ENCODE measurements around the gene DYNC1I1.

DYNC1I1 gene

DNA sequence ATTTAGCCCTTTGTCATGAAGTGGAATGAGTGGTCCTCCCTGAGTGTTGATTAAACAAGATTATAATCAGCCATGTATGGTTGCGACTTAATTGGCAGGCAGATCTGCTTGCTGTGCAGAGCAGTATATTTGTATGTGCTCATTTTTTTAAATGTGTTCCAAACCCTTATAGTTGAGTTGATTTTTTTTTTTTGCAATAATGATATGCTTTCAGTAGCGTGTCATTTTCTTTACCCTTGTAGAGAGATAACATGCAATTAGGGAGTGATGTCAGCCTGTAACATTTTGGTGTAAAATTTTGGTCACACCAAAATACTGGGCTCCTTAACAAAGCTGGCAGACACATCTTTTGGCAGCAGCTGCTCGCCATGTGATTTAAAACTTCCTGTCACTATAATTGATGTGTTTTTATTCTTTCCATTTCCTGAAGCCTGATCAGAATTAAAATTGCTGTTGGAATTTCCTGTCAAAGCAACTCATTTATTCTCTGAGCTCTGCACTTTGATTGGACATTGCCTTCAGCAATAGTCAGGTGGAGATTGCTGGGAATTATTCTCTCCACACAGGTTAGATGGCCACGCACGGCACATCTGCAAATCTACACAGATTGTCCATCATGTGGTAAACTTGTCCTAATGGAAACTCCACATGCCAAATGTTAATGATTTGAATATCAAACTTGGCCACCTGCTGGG, 125.3 kb downstream of the DYNC1I1 start:
- Histone ChIP-seq H3K4me3 (ENCODE audit: low read depth in 1 of 5, low read length in 5 of 5) (no peak overlapping the region), H3K27me3 (ENCODE audit: control insufficient read depth in 5 of 5, insufficient read depth in 4 of 5, low read length in 5 of 5) (no peaks in the 10 kb centered on the region), H3K9me3 (ENCODE audit: control insufficient read depth in 5 of 5, low read length in 5 of 5) (no peaks in the 10 kb centered on the region)

DNA sequence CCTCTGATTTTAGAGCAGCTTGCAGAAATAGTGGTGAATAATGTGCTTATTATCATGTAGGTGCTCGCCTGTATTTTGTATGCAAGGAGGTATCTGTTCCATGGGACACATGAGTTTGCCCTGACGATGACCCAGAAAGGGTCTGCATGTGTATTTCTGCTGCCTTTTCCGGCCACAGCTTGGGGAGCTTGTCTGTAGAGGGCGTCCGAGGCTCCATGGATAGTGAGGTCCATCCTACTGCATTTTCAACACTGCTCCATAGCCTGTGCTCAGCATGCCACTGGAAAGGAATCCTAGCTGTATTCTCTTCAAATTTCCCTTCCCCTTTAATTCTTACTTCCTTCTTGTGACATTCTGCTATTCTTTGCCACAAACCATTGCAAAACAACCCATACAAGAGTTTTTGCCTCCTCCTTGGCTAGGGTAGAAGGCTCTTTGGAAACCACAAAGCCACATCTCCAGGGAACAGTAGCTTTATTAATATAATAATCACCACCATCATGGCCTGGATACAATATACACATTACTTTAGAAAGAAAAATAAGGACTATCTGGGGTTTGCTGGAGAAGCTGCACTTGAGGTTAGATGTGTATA, 127.7 kb downstream of the DYNC1I1 start:
- Histone ChIP-seq H3K27me3 (ENCODE audit: control insufficient read depth in 5 of 5, insufficient read depth in 4 of 5, low read length in 5 of 5) (no peaks in the 10 kb centered on the region), H3K9ac (ENCODE audit: low read length in 5 of 5) (no peak overlapping the region), H3K9me3 (ENCODE audit: control insufficient read depth in 5 of 5, low read length in 5 of 5) (no peaks in the 10 kb centered on the region), H3K27ac (ENCODE audit: low read depth, low read length) (no peak overlapping the region), H3K4me3 (ENCODE audit: low read depth in 1 of 5, low read length in 5 of 5) (no peak overlapping the region), H3K36me3 (ENCODE audit: control insufficient read depth in 5 of 5, insufficient read depth in 5 of 5, low read length in 5 of 5) (no peaks in the 10 kb centered on the region), H3K4me1 (ENCODE audit: control insufficient read depth in 5 of 5, insufficient read depth in 5 of 5, low read length in 5 of 5) (peaks cover 0 to 12% (median 5%) of the 10 kb centered on the region in 5 donors)

More for the DNA sequence above, 125.3 kb downstream of the DYNC1I1 start:
- Histone ChIP-seq H3K4me1 (ENCODE audit: control insufficient read depth in 5 of 5, insufficient read depth in 5 of 5, low read length in 5 of 5) (peaks cover 0 to 12% (median 5%) of the 10 kb centered on the region in 5 donors), H3K36me3 (ENCODE audit: control insufficient read depth in 5 of 5, insufficient read depth in 5 of 5, low read length in 5 of 5) (no peaks in the 10 kb centered on the region), H3K9ac (ENCODE audit: low read length in 5 of 5) (no peak overlapping the region), H3K27ac (ENCODE audit: low read depth, low read length) (no peak overlapping the region)

DNA sequence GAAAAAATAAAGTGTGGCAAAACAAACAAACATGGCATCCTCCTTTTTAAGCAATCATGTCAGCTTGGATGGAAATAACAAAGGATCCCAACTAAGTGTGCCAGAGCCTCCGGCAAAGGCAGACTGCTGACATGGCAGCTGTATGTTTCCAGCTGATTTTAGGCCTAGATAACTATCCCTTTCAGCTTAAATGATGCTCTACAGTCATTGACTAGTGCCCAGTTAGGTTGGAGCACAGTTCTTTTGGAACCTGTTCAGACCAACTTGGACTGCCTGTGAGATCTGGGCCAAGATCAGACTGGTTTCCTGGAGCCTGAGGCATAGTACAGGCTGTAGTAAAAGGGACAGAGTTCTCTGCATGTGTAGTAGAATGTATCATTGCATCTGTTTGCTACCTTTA, 128.7 kb downstream of the DYNC1I1 start:
- Histone ChIP-seq H3K27ac (ENCODE audit: low read depth, low read length) (no peak overlapping the region), H3K4me3 (ENCODE audit: low read depth in 1 of 5, low read length in 5 of 5) (no peak overlapping the region), H3K36me3 (ENCODE audit: control insufficient read depth in 5 of 5, insufficient read depth in 5 of 5, low read length in 5 of 5) (no peaks in the 10 kb centered on the region), H3K9me3 (ENCODE audit: control insufficient read depth in 5 of 5, low read length in 5 of 5) (no peaks in the 10 kb centered on the region), H3K27me3 (ENCODE audit: control insufficient read depth in 5 of 5, insufficient read depth in 4 of 5, low read length in 5 of 5) (no peaks in the 10 kb centered on the region), H3K4me1 (ENCODE audit: control insufficient read depth in 5 of 5, insufficient read depth in 5 of 5, low read length in 5 of 5) (peaks cover 0 to 12% (median 5%) of the 10 kb centered on the region in 5 donors), H3K9ac (ENCODE audit: low read length in 5 of 5) (no peak overlapping the region)

DNA sequence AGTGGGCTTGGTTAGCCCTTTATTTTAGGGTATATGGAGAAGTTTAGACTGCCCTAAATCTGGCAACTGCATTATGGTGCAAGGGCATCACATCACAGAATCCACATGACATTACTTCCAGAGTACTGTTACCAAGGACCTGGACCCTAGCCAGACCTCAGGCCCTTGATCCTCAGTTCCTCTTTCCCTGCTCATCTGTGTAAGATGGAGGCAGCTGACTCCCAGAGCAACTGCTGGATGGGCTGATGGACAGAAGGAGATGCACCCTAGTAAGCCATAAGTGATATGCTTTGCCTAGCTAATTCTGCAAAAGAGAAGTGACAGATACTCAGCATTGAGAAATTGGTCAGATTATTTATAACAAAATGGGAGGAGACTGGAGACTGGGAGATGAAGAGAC, 131.7 kb downstream of the DYNC1I1 start:
- Histone ChIP-seq H3K27ac (ENCODE audit: low read depth, low read length) (no peak overlapping the region), H3K4me3 (ENCODE audit: low read depth in 1 of 5, low read length in 5 of 5) (no peak overlapping the region), H3K9ac (ENCODE audit: low read length in 5 of 5) (no peak overlapping the region), H3K27me3 (ENCODE audit: control insufficient read depth in 5 of 5, insufficient read depth in 4 of 5, low read length in 5 of 5) (no peaks in the 10 kb centered on the region), H3K36me3 (ENCODE audit: control insufficient read depth in 5 of 5, insufficient read depth in 5 of 5, low read length in 5 of 5) (no peaks in the 10 kb centered on the region), H3K4me1 (ENCODE audit: control insufficient read depth in 5 of 5, insufficient read depth in 5 of 5, low read length in 5 of 5) (peaks cover 0 to 6% (median 4%) of the 10 kb centered on the region in 5 donors), H3K9me3 (ENCODE audit: control insufficient read depth in 5 of 5, low read length in 5 of 5) (no peaks in the 10 kb centered on the region)

DNA sequence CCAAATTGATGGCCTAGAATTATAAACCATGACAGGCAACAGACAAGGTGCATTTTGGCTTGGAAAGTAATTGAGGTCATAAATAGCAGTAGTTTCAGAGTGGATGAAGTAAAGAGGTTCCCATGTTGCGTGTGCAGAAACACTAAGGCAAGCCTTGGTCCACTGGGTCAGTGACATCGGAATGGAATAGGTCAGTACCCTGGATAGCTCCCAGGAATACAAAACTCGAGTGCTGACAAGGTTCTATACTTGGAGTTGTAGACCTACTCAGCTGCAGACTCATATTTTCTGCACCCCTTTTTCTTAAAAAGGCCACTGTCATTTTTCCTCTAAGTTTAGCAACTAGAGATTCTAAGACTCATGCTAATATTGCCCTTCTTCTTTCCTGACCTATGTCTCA, 132.8 kb downstream of the DYNC1I1 start:
- H3K9ac ChIP-seq (ENCODE audit: low read length in 5 of 5) = no peak overlapping the region
- peaks cover 0 to 2% (median under 1%) of the 10 kb centered on the region in 5 donors for H3K4me1 ChIP-seq (ENCODE audit: control insufficient read depth in 5 of 5, insufficient read depth in 5 of 5, low read length in 5 of 5)
- no peaks in the 10 kb centered on the region for H3K36me3 ChIP-seq (ENCODE audit: control insufficient read depth in 5 of 5, insufficient read depth in 5 of 5, low read length in 5 of 5)
- H3K4me3 ChIP-seq (ENCODE audit: low read depth in 1 of 5, low read length in 5 of 5) = no peak overlapping the region
- H3K27ac ChIP-seq (ENCODE audit: low read depth, low read length) = no peak overlapping the region
- H3K27me3 ChIP-seq (ENCODE audit: control insufficient read depth in 5 of 5, insufficient read depth in 4 of 5, low read length in 5 of 5) = no peaks in the 10 kb centered on the region
- H3K9me3 ChIP-seq (ENCODE audit: control insufficient read depth in 5 of 5, low read length in 5 of 5) = no peaks in the 10 kb centered on the region

DNA sequence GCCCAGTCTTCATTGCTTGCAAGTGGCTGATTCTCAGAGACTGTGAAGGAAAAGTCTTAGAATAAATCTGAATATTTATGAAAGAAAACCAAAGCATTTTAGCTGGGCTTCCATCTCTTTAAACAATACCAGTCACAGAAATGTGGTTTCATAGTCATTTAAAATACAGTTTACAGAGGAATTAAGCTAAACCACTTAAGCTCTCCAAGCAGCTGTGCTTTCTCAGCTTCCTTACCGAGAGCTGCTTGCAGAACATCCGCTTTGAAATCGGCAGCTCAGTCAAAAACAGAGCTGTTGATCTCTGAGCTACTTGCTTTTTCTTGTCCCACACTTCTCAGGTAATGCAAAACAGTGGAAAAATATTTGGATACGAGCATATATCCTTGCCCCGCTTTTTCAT, 134.5 kb downstream of the DYNC1I1 start:
- no peaks in the 10 kb centered on the region for H3K36me3 ChIP-seq (ENCODE audit: control insufficient read depth in 5 of 5, insufficient read depth in 5 of 5, low read length in 5 of 5)
- no peaks in the 10 kb centered on the region for H3K27me3 ChIP-seq (ENCODE audit: control insufficient read depth in 5 of 5, insufficient read depth in 4 of 5, low read length in 5 of 5)
- H3K4me3 ChIP-seq (ENCODE audit: low read depth in 1 of 5, low read length in 5 of 5) = no peak overlapping the region
- no peak overlapping the region for H3K9ac ChIP-seq (ENCODE audit: low read length in 5 of 5)
- no peaks in the 10 kb centered on the region for H3K9me3 ChIP-seq (ENCODE audit: control insufficient read depth in 5 of 5, low read length in 5 of 5)
- H3K27ac ChIP-seq (ENCODE audit: low read depth, low read length) = no peak overlapping the region
- no peaks in the 10 kb centered on the region for H3K4me1 ChIP-seq (ENCODE audit: control insufficient read depth in 5 of 5, insufficient read depth in 5 of 5, low read length in 5 of 5)

DNA sequence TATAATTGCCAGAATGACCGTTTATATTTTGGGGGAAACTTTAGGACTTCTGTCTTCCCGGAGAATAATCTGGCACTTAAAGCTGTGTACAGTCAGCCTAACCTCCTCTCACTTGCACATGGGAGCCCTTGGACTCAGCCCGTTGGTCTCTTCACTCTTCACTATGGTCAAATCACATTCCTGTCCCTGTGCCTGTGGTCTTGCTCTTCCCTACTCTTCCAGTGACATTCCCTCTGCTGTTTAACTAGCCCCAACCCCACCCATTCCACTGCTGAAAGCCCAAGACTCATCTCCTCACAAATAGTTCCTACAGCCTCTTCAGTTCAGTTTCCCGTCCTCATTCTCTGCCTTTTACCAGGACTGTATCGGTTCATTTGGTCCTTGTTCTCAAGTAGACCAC, 135.0 kb downstream of the DYNC1I1 start:
- Histone ChIP-seq H3K27ac (ENCODE audit: low read depth, low read length) (no peak overlapping the region), H3K9ac (ENCODE audit: low read length in 5 of 5) (no peak overlapping the region), H3K36me3 (ENCODE audit: control insufficient read depth in 5 of 5, insufficient read depth in 5 of 5, low read length in 5 of 5) (no peaks in the 10 kb centered on the region), H3K27me3 (ENCODE audit: control insufficient read depth in 5 of 5, insufficient read depth in 4 of 5, low read length in 5 of 5) (no peaks in the 10 kb centered on the region), H3K4me1 (ENCODE audit: control insufficient read depth in 5 of 5, insufficient read depth in 5 of 5, low read length in 5 of 5) (no peaks in the 10 kb centered on the region), H3K4me3 (ENCODE audit: low read depth in 1 of 5, low read length in 5 of 5) (no peak overlapping the region), H3K9me3 (ENCODE audit: control insufficient read depth in 5 of 5, low read length in 5 of 5) (no peaks in the 10 kb centered on the region)

DNA sequence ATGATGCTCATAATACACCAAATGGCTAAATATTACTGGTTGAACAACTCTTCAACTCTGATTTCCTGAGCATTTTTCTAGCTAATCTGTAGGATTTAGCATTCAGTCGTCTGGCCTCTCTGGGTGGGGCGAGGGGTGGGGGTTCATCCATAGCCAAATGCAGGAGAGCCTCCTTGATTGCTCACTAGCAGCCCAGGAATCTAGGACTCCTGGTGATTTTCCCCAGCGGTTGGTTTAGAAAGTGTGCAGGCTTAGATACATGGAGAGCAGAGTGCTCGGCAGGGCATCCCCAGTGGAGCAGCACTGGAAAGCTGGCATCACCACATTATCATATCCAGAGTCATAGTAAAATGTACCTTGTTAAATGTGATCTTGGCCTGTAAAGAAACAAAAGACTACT, 136.1 kb downstream of the DYNC1I1 start:
- H3K4me1 ChIP-seq (ENCODE audit: control insufficient read depth in 5 of 5, insufficient read depth in 5 of 5, low read length in 5 of 5) = no peaks in the 10 kb centered on the region
- no peak overlapping the region for H3K4me3 ChIP-seq (ENCODE audit: low read depth in 1 of 5, low read length in 5 of 5)
- no peak overlapping the region for H3K9ac ChIP-seq (ENCODE audit: low read length in 5 of 5)
- no peaks in the 10 kb centered on the region for H3K9me3 ChIP-seq (ENCODE audit: control insufficient read depth in 5 of 5, low read length in 5 of 5)
- H3K36me3 ChIP-seq (ENCODE audit: control insufficient read depth in 5 of 5, insufficient read depth in 5 of 5, low read length in 5 of 5) = no peaks in the 10 kb centered on the region
- H3K27me3 ChIP-seq (ENCODE audit: control insufficient read depth in 5 of 5, insufficient read depth in 4 of 5, low read length in 5 of 5) = no peaks in the 10 kb centered on the region
- no peak overlapping the region for H3K27ac ChIP-seq (ENCODE audit: low read depth, low read length)

DNA sequence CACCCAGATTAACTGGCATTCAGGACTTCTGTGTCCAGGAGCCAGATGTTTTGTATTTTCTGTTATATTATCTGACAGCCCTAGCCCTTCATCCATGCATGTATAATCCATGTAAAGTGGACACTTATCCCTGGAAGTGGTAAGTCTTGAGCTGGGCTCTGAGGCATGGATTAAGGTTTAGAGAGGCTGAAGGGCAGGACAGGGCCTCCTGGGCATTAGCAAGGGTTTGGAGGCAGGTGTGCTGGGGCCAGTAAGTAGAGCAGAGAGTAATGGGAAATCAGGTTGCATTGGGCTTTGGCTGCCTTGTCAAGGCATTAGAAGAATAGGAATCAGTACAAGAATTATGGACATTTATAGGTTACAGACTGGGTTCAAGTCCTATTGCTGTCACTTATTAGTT, 138.0 kb downstream of the DYNC1I1 start:
- Histone ChIP-seq H3K4me1 (ENCODE audit: control insufficient read depth in 5 of 5, insufficient read depth in 5 of 5, low read length in 5 of 5) (no peaks in the 10 kb centered on the region), H3K36me3 (ENCODE audit: control insufficient read depth in 5 of 5, insufficient read depth in 5 of 5, low read length in 5 of 5) (no peaks in the 10 kb centered on the region), H3K4me3 (ENCODE audit: low read depth in 1 of 5, low read length in 5 of 5) (no peak overlapping the region), H3K27me3 (ENCODE audit: control insufficient read depth in 5 of 5, insufficient read depth in 4 of 5, low read length in 5 of 5) (no peaks in the 10 kb centered on the region), H3K9ac (ENCODE audit: low read length in 5 of 5) (no peak overlapping the region), H3K27ac (ENCODE audit: low read depth, low read length) (no peak overlapping the region), H3K9me3 (ENCODE audit: control insufficient read depth in 5 of 5, low read length in 5 of 5) (no peaks in the 10 kb centered on the region)

DNA sequence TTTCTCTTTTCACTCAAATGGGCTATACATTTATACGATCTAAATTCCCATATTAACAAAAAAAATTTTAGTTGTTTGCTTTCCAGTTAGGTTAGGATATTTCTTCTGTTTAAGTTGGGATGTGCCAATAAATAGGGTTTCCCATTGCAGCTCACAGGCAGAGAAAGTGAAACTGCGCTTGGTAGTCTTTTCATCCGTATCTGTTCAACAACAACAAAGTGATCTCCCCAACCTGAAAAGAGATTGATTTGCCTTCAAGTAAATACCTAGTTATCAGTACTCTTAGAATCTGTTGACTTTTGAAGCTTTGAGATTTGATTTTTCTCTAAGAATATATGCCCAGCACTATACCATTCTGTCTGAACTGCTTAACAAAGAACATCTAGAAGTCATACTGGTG, 143.4 kb downstream of the DYNC1I1 start:
- H3K36me3 ChIP-seq (ENCODE audit: control insufficient read depth in 5 of 5, insufficient read depth in 5 of 5, low read length in 5 of 5) = no peaks in the 10 kb centered on the region
- H3K9me3 ChIP-seq (ENCODE audit: control insufficient read depth in 5 of 5, low read length in 5 of 5) = no peaks in the 10 kb centered on the region
- no peaks in the 10 kb centered on the region for H3K4me1 ChIP-seq (ENCODE audit: control insufficient read depth in 5 of 5, insufficient read depth in 5 of 5, low read length in 5 of 5)
- no peak overlapping the region for H3K9ac ChIP-seq (ENCODE audit: low read length in 5 of 5)
- no peak overlapping the region for H3K4me3 ChIP-seq (ENCODE audit: low read depth in 1 of 5, low read length in 5 of 5)
- H3K27me3 ChIP-seq (ENCODE audit: control insufficient read depth in 5 of 5, insufficient read depth in 4 of 5, low read length in 5 of 5) = no peaks in the 10 kb centered on the region
- no peak overlapping the region for H3K27ac ChIP-seq (ENCODE audit: low read depth, low read length)
